Aortic smooth muscle cell (primary cell): ENCODE data around the gene SLC27A3. TPM values are rescaled to one million over a fixed set of nuclear protein-coding genes. Genes with fewer than 3 reads are reported as not detected.

ENCODE experiments used
- total RNA-seq: library from RNA; depleted of rRNA; stranded (reverse); fragments of >200 nt; gene quantifications from 2 replicates; pipeline ENCODE4 v1.2.3, GENCODE V29; 2014

The SLC27A3 gene
- total RNA-seq: 10.7 and 11.6 TPM in 2 replicates

DNA sequence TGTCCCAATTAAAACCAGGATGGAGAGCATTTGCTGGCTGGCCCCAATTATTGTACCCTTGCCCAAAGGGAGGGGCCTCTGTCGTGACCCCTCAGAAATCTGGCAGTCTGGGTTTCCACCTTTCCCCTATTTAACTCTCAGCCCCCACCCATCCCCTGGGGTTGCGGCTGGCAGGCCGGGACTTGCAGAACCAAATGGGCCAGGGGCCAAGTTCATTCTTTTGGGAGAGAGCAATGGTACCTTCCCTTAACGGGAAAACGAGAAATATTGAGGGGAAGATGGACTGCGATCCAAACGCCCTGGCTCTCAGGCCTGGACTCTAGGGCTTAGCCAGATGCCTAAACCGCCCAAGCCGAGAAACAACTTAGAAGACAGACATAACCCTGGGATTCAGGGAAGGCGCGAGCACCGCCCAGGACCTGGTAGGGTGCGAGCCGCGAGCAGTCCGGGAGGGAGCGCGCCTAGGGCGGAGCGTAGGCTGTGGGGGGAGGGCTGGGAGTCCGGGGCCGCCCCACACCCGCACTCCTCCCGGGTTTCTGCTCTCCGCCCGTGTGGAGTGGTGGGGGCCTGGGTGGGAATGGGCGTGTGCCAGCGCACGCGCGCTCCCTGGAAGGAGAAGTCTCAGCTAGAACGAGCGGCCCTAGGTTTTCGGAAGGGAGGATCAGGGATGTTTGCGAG, at the start of gene SLC27A3:
Gene SLC27A3 (plus strand): TSS at position 628 of the 678 bp plus-strand sequence. CDS start 91 bp downstream, outside the sequence.

DNA sequence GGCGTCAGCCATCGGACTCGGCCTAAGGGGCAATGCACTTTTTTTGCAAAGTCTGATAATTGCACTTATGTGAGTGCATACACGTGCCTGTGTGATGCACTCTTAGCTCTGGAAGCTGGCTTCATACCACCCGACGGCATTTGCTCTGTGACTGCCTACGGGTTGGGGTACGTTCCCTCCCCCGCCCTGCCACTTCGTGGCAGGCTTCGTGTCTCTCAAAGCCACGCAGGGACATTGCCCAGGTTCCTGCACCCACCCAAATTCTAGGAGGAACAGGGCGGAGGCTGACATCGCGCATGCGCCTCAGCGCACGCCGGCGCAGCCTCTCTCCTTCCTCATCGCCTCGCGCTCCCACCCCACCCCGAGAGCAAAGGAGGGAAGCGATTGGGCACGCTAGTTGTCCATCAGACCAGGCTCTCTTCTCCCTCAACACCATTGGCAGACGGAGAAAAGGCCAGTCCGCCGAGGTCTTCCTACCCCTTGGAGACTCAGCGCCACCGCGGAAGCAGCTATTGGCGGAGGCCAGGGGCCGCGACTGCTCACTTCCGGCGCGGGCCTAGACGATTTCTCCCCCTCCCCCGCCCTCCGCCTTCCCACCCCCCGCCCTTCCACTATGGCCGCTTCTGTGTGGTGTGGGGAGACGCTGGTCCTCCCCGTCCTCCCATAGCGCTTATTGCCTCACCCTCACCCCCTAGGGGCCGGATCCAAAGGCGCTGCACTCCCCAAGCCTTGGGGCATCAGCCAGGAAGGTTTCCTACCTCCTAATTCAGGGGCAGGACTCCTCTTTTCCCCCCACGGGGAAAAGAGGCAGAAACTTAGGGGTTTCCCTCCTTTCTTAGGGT, 47.5 kb upstream of the SLC27A3 start, which contains the start of gene INTS3:
Gene INTS3 (plus strand): TSS at position 588 of the 842 bp plus-strand sequence. CDS start 585 bp downstream, outside the sequence.

Other genes with a start within 250 kb of the SLC27A3 start
- gene S100A6, start 239.4 kb upstream of the SLC27A3 start, total RNA-seq: 2,220 and 2,797 TPM in 2 replicates
- 0.26 and 0.62 TPM in 2 replicates for gene S100A5, start 234.5 kb upstream of the SLC27A3 start, total RNA-seq
- 462 and 473 TPM in 2 replicates for gene S100A4, start 229.6 kb upstream of the SLC27A3 start, total RNA-seq
- 8.1 and 13.3 TPM in 2 replicates for gene S100A3, start 226.1 kb upstream of the SLC27A3 start, total RNA-seq
- gene S100A2, start 209.6 kb upstream of the SLC27A3 start, total RNA-seq: 2.4 and 4.0 TPM in 2 replicates
- 250 and 256 TPM in 2 replicates for gene S100A16, start 162.3 kb upstream of the SLC27A3 start, total RNA-seq
- gene S100A14, start 159.1 kb upstream of the SLC27A3 start, total RNA-seq: 0.25 and 0.26 TPM in 2 replicates
- gene S100A13, start 147.9 kb upstream of the SLC27A3 start, total RNA-seq: 239 and 295 TPM in 2 replicates
- gene S100A1, start 147.0 kb upstream of the SLC27A3 start, total RNA-seq: 0.19 TPM in 1 of 2 replicates, not detected in the other
- gene CHTOP, start 141.3 kb upstream of the SLC27A3 start, total RNA-seq: 27.0 and 30.2 TPM in 2 replicates
- 63.5 and 64.7 TPM in 2 replicates for gene SNAPIN, start 116.7 kb upstream of the SLC27A3 start, total RNA-seq
- gene ILF2, start 104.4 kb upstream of the SLC27A3 start, total RNA-seq: 137 and 150 TPM in 2 replicates
- 1.2 and 1.9 TPM in 2 replicates for gene NPR1, start 96.7 kb upstream of the SLC27A3 start, total RNA-seq
- 26.2 and 31.3 TPM in 2 replicates for gene INTS3, start 47.4 kb upstream of the SLC27A3 start, total RNA-seq
- 2.6 and 4.7 TPM in 2 replicates for gene GATAD2B, start 147.6 kb downstream of the SLC27A3 start, total RNA-seq
- 12.4 and 13.9 TPM in 2 replicates for gene DENND4B, start 171.3 kb downstream of the SLC27A3 start, total RNA-seq
- 2.6 and 2.8 TPM in 2 replicates for gene CRTC2, start 183.2 kb downstream of the SLC27A3 start, total RNA-seq
- gene SLC39A1, start 188.1 kb downstream of the SLC27A3 start, total RNA-seq: 101 and 104 TPM in 2 replicates
- gene CREB3L4, start 192.5 kb downstream of the SLC27A3 start, total RNA-seq: 6.5 and 7.6 TPM in 2 replicates
- 97.8 and 120 TPM in 2 replicates for gene JTB, start 202.3 kb downstream of the SLC27A3 start, total RNA-seq
- 91.4 and 101 TPM in 2 replicates for gene RAB13, start 210.9 kb downstream of the SLC27A3 start, total RNA-seq
- 1,797 and 2,271 TPM in 2 replicates for gene RPS27, start 215.4 kb downstream of the SLC27A3 start, total RNA-seq